HG02678 (cell line): ENCODE measurements around the gene NCAPG2.
A peak's percentile ranks its signal among the peaks of the same experiment; 100 is the strongest.

Experiments used
- ATAC-seq: cut with Tn5 transposase; IDR thresholded peaks from one replicate; pipeline ENCODE4 v1.9.1; 2021; ENCODE audit warnings: mild to moderate bottlenecking, moderate library complexity; ENCODE audit not compliant: unreplicated experiment

NCAPG2 gene

GRCh38 chr7:158606129-158606528, 98.5 kb downstream of the NCAPG2 start:
- ATAC-seq = no peak

- peak; percentile 27 for ATAC-seq
These were observed 100.5 kb downstream of the NCAPG2 start for GRCh38 chr7:158603773-158604755.

- peak; percentile 83 for ATAC-seq
These were observed 101.5 kb downstream of the NCAPG2 start for GRCh38 chr7:158602905-158603772.

- ATAC-seq = no peak
These were observed 102.6 kb downstream of the NCAPG2 start for GRCh38 chr7:158602041-158602440.

- no peak for ATAC-seq
These were observed 103.5 kb downstream of the NCAPG2 start for GRCh38 chr7:158601090-158601489.

- no peak for ATAC-seq
These were observed 107.9 kb downstream of the NCAPG2 start for GRCh38 chr7:158596745-158597144.

GRCh38 chr7:158596309-158596708, 108.3 kb downstream of the NCAPG2 start:
- no peak for ATAC-seq

GRCh38 chr7:158595068-158595467, 109.5 kb downstream of the NCAPG2 start:
- ATAC-seq = no peak

GRCh38 chr7:158592541-158592940, 112.1 kb downstream of the NCAPG2 start:
- no peak for ATAC-seq

GRCh38 chr7:158591944-158592343, 112.7 kb downstream of the NCAPG2 start:
- no peak for ATAC-seq

GRCh38 chr7:158590181-158590530, 114.4 kb downstream of the NCAPG2 start:
- ATAC-seq = no peak

- no peak for ATAC-seq
These were observed 115.0 kb downstream of the NCAPG2 start for GRCh38 chr7:158589653-158590052.

- no peak for ATAC-seq
These were observed 115.6 kb downstream of the NCAPG2 start for GRCh38 chr7:158588878-158589442.

- no peak for ATAC-seq
These were observed 116.3 kb downstream of the NCAPG2 start for GRCh38 chr7:158588085-158588877.

- peak; percentile 50 for ATAC-seq
These were observed 117.2 kb downstream of the NCAPG2 start, which contains the start of gene PTPRN2 for GRCh38 chr7:158587162-158588084. Gene PTPRN2, minus strand, starts transcription at chr7:158587823.

GRCh38 chr7:158586499-158587161, 118.0 kb downstream of the NCAPG2 start:
- ATAC-seq = no peak

- no peak for ATAC-seq
These were observed 118.7 kb downstream of the NCAPG2 start for GRCh38 chr7:158585721-158586498.

- no peak for ATAC-seq
These were observed 120.2 kb downstream of the NCAPG2 start for GRCh38 chr7:158584407-158584806.
